Measurements from ENCODE around the gene ST8SIA5. TPM values are rescaled to one million over a fixed set of nuclear protein-coding genes. Genes with fewer than 3 reads are reported as not detected.

ST8SIA5 gene
- total and polyA plus RNA-seq, 4 donors: 0.08 to 0.42 (median 0.29) TPM; not detected in 1

GRCh38 chr18:46754188-46754587 lies 2.7 kb downstream of the ST8SIA5 start:
- Histone ChIP-seq H3K27me3 (ENCODE audit: control insufficient read depth in 1 of 2, insufficient read depth in 2 of 2, low read length in 1 of 2) (no peaks in the 10 kb centered on the region), H3K27ac (ENCODE audit: low read depth in 1 of 2, low read length in 2 of 2) (no peak overlapping the region), H3K4me1 (ENCODE audit: control insufficient read depth in 1 of 2, insufficient read depth in 2 of 2, low read length in 2 of 2) (no peaks in the 10 kb centered on the region), H3K36me3 (ENCODE audit: control insufficient read depth in 1 of 2, insufficient read depth in 2 of 2, low read length in 1 of 2) (no peaks in the 10 kb centered on the region), H3K4me3 (ENCODE audit: low read length in 2 of 2) (no peak overlapping the region), H3K9me3 (ENCODE audit: control insufficient read depth, low read length) (no peaks in the 10 kb centered on the region)
- no peak for DNase-seq
- ATAC-seq (ENCODE audit: low FRiP score): no peak
- 69 to 73% methylated on average over 3 of the region's 3 CpGs for WGBS, 2 donors
- intact Hi-C loops (cut with DNase I): no loop called here

GRCh38 chr18:46751882-46752281 lies 5.0 kb downstream of the ST8SIA5 start:
- DNase-seq: no peak

GRCh38 chr18:46750626-46751025 lies 6.2 kb downstream of the ST8SIA5 start:
- Histone ChIP-seq H3K27ac (ENCODE audit: low read depth in 1 of 2, low read length in 2 of 2) (no peak overlapping the region), H3K27me3 (ENCODE audit: control insufficient read depth in 1 of 2, insufficient read depth in 2 of 2, low read length in 1 of 2) (no peaks in the 10 kb centered on the region), H3K4me1 (ENCODE audit: control insufficient read depth in 1 of 2, insufficient read depth in 2 of 2, low read length in 2 of 2) (no peaks in the 10 kb centered on the region), H3K9me3 (ENCODE audit: control insufficient read depth, low read length) (no peaks in the 10 kb centered on the region), H3K36me3 (ENCODE audit: control insufficient read depth in 1 of 2, insufficient read depth in 2 of 2, low read length in 1 of 2) (no peaks in the 10 kb centered on the region), H3K4me3 (ENCODE audit: low read length in 2 of 2) (no peak overlapping the region)
- intact Hi-C loops (cut with DNase I): no loop called here
- no peak for ATAC-seq (ENCODE audit: low FRiP score)
- DNase-seq: no peak
- WGBS, 2 donors: 74 to 81% methylated on average over 6 of the region's 6 CpGs

More at GRCh38 chr18:46751882-46752281, 5.0 kb downstream of the ST8SIA5 start:
- no peak overlapping the region for H3K27ac ChIP-seq (ENCODE audit: low read depth in 1 of 2, low read length in 2 of 2)
- intact Hi-C loops (cut with DNase I): no loop called here
- H3K36me3 ChIP-seq (ENCODE audit: control insufficient read depth in 1 of 2, insufficient read depth in 2 of 2, low read length in 1 of 2): no peaks in the 10 kb centered on the region
- H3K4me3 ChIP-seq (ENCODE audit: low read length in 2 of 2): no peak overlapping the region
- no peak for ATAC-seq (ENCODE audit: low FRiP score)
- H3K27me3 ChIP-seq (ENCODE audit: control insufficient read depth in 1 of 2, insufficient read depth in 2 of 2, low read length in 1 of 2): no peaks in the 10 kb centered on the region
- H3K9me3 ChIP-seq (ENCODE audit: control insufficient read depth, low read length): no peaks in the 10 kb centered on the region
- WGBS, 2 donors: 82 to 83% methylated on average over 8 of the region's 8 CpGs
- H3K4me1 ChIP-seq (ENCODE audit: control insufficient read depth in 1 of 2, insufficient read depth in 2 of 2, low read length in 2 of 2): no peaks in the 10 kb centered on the region

GRCh38 chr18:46748466-46748865 lies 8.4 kb downstream of the ST8SIA5 start:
- no peak overlapping the region for H3K4me3 ChIP-seq (ENCODE audit: low read length in 2 of 2)
- no peak for DNase-seq
- no peaks in the 10 kb centered on the region for H3K36me3 ChIP-seq (ENCODE audit: control insufficient read depth in 1 of 2, insufficient read depth in 2 of 2, low read length in 1 of 2)
- WGBS, 2 donors: 89% methylated on average over 2 of the region's 2 CpGs
- H3K4me1 ChIP-seq (ENCODE audit: control insufficient read depth in 1 of 2, insufficient read depth in 2 of 2, low read length in 2 of 2): no peaks in the 10 kb centered on the region
- no peak overlapping the region for H3K27ac ChIP-seq (ENCODE audit: low read depth in 1 of 2, low read length in 2 of 2)
- H3K27me3 ChIP-seq (ENCODE audit: control insufficient read depth in 1 of 2, insufficient read depth in 2 of 2, low read length in 1 of 2): no peaks in the 10 kb centered on the region
- H3K9me3 ChIP-seq (ENCODE audit: control insufficient read depth, low read length): no peaks in the 10 kb centered on the region
- intact Hi-C loops (cut with DNase I): no loop called here
- no peak for ATAC-seq (ENCODE audit: low FRiP score)

GRCh38 chr18:46740046-46740445 lies 16.8 kb downstream of the ST8SIA5 start:
- no peak overlapping the region for H3K4me3 ChIP-seq (ENCODE audit: low read length in 2 of 2)
- no peaks in the 10 kb centered on the region for H3K36me3 ChIP-seq (ENCODE audit: control insufficient read depth in 1 of 2, insufficient read depth in 2 of 2, low read length in 1 of 2)
- ATAC-seq (ENCODE audit: low FRiP score) (no peak), DNase-seq (no peak)
- WGBS, 2 donors: 82 to 83% methylated on average over 2 of the region's 2 CpGs
- no peaks in the 10 kb centered on the region for H3K4me1 ChIP-seq (ENCODE audit: control insufficient read depth in 1 of 2, insufficient read depth in 2 of 2, low read length in 2 of 2)
- no peaks in the 10 kb centered on the region for H3K27me3 ChIP-seq (ENCODE audit: control insufficient read depth in 1 of 2, insufficient read depth in 2 of 2, low read length in 1 of 2)
- H3K9me3 ChIP-seq (ENCODE audit: control insufficient read depth, low read length): peaks cover 4% of the 10 kb centered on the region
- no peak overlapping the region for H3K27ac ChIP-seq (ENCODE audit: low read depth in 1 of 2, low read length in 2 of 2)
- intact Hi-C loops (cut with DNase I): no loop called here

GRCh38 chr18:46738491-46738890 lies 18.4 kb downstream of the ST8SIA5 start:
- Histone ChIP-seq H3K4me1 (ENCODE audit: control insufficient read depth in 1 of 2, insufficient read depth in 2 of 2, low read length in 2 of 2) (no peaks in the 10 kb centered on the region), H3K27me3 (ENCODE audit: control insufficient read depth in 1 of 2, insufficient read depth in 2 of 2, low read length in 1 of 2) (no peaks in the 10 kb centered on the region), H3K27ac (ENCODE audit: low read depth in 1 of 2, low read length in 2 of 2) (no peak overlapping the region), H3K4me3 (ENCODE audit: low read length in 2 of 2) (no peak overlapping the region), H3K9me3 (ENCODE audit: control insufficient read depth, low read length) (peaks cover 4% of the 10 kb centered on the region), H3K36me3 (ENCODE audit: control insufficient read depth in 1 of 2, insufficient read depth in 2 of 2, low read length in 1 of 2) (no peaks in the 10 kb centered on the region)
- no peak for DNase-seq
- 67 to 75% methylated on average over 7 of the region's 7 CpGs for WGBS, 2 donors
- no peak for ATAC-seq (ENCODE audit: low FRiP score)
- intact Hi-C loops (cut with DNase I): no loop called here

- intact Hi-C loops (cut with DNase I): no loop called here
- WGBS, 2 donors: 57 to 59% methylated on average over 4 of the region's 4 CpGs
- Histone ChIP-seq H3K27ac (ENCODE audit: low read depth in 1 of 2, low read length in 2 of 2) (no peak overlapping the region), H3K4me3 (ENCODE audit: low read length in 2 of 2) (no peak overlapping the region), H3K9me3 (ENCODE audit: control insufficient read depth, low read length) (peaks cover 6% of the 10 kb centered on the region), H3K27me3 (ENCODE audit: control insufficient read depth in 1 of 2, insufficient read depth in 2 of 2, low read length in 1 of 2) (no peaks in the 10 kb centered on the region), H3K4me1 (ENCODE audit: control insufficient read depth in 1 of 2, insufficient read depth in 2 of 2, low read length in 2 of 2) (no peaks in the 10 kb centered on the region), H3K36me3 (ENCODE audit: control insufficient read depth in 1 of 2, insufficient read depth in 2 of 2, low read length in 1 of 2) (no peaks in the 10 kb centered on the region)
- DNase-seq (no peak), ATAC-seq (ENCODE audit: low FRiP score) (no peak)
Measured at GRCh38 chr18:46736736-46737135, 20.1 kb downstream of the ST8SIA5 start.

- Histone ChIP-seq H3K36me3 (ENCODE audit: control insufficient read depth in 1 of 2, insufficient read depth in 2 of 2, low read length in 1 of 2) (no peaks in the 10 kb centered on the region), H3K4me1 (ENCODE audit: control insufficient read depth in 1 of 2, insufficient read depth in 2 of 2, low read length in 2 of 2) (no peaks in the 10 kb centered on the region), H3K27me3 (ENCODE audit: control insufficient read depth in 1 of 2, insufficient read depth in 2 of 2, low read length in 1 of 2) (no peaks in the 10 kb centered on the region), H3K4me3 (ENCODE audit: low read length in 2 of 2) (no peak overlapping the region), H3K27ac (ENCODE audit: low read depth in 1 of 2, low read length in 2 of 2) (no peak overlapping the region), H3K9me3 (ENCODE audit: control insufficient read depth, low read length) (peaks cover 6% of the 10 kb centered on the region)
- DNase-seq (no peak), ATAC-seq (ENCODE audit: low FRiP score) (no peak)
- intact Hi-C loops (cut with DNase I): no loop called here
- WGBS, 2 donors: 70 to 76% methylated on average over 5 of the region's 5 CpGs
Measured at GRCh38 chr18:46736135-46736534, 20.7 kb downstream of the ST8SIA5 start.

GRCh38 chr18:46734981-46735380 lies 21.9 kb downstream of the ST8SIA5 start:
- H3K9me3 ChIP-seq (ENCODE audit: control insufficient read depth, low read length): peaks cover 10% of the 10 kb centered on the region

More at GRCh38 chr18:46734981-46735380, 21.9 kb downstream of the ST8SIA5 start:
- Histone ChIP-seq H3K27me3 (ENCODE audit: control insufficient read depth in 1 of 2, insufficient read depth in 2 of 2, low read length in 1 of 2) (no peaks in the 10 kb centered on the region), H3K36me3 (ENCODE audit: control insufficient read depth in 1 of 2, insufficient read depth in 2 of 2, low read length in 1 of 2) (no peaks in the 10 kb centered on the region), H3K27ac (ENCODE audit: low read depth in 1 of 2, low read length in 2 of 2) (no peak overlapping the region), H3K4me3 (ENCODE audit: low read length in 2 of 2) (no peak overlapping the region), H3K4me1 (ENCODE audit: control insufficient read depth in 1 of 2, insufficient read depth in 2 of 2, low read length in 2 of 2) (no peaks in the 10 kb centered on the region)
- ATAC-seq (ENCODE audit: low FRiP score): no peak
- WGBS, 2 donors: 82 to 90% methylated on average over 4 of the region's 4 CpGs
- DNase-seq: no peak
- intact Hi-C loops (cut with DNase I): no loop called here

Measured in aorta (tissue), 5 donors.